HG03342 (cell line): ENCODE measurements around the gene GALNT5.
"Not testable (repeated sequence)": the region's sequence is repeated elsewhere in the genome, so short reads cannot be mapped to it uniquely, and the experiment has no call there.

Experiments
- ATAC-seq: cut with Tn5 transposase; IDR thresholded peaks from one replicate; pipeline ENCODE4 v1.9.1; 2021; ENCODE audit warnings: mild to moderate bottlenecking, moderate library complexity; ENCODE audit not compliant: unreplicated experiment

Gene GALNT5

DNA sequence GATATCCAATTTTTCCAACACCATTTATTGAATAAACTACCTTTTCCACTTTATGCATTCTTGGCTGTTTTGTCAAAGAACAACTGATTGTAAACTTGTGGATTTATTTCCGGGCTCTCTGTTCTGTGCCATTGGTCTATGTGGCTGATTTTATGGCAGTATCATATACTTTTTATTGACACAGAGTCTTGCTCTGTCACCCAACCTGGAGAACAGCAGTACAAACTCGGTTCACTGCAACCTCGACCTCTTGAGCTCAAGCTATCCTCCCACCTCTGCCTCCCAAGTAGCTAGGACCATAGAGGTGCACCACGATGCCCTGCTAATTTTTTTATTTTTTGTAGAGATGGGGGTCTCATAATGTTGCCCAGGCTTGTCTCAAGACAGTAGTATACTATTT, 6.7 kb upstream of the GALNT5 start:
- ATAC-seq = no peak

DNA sequence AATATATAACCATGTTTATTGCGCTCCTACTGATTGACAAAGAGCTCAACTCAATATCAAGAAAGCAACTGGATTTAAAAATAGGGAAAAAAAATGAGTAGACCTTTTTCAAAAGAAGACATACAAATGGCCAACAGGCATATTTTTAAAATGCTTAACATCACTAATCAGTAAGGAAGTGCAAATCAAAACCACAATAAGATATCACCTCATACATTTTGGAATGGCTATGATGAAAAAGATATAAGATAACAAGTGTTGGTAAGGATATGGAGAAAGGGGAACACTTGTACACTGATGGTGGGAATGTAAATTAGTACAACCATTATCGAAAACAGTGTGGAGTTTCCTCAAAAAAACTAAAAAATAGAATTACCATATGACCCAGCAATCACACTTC, 5.6 kb upstream of the GALNT5 start:
- no peak for ATAC-seq

DNA sequence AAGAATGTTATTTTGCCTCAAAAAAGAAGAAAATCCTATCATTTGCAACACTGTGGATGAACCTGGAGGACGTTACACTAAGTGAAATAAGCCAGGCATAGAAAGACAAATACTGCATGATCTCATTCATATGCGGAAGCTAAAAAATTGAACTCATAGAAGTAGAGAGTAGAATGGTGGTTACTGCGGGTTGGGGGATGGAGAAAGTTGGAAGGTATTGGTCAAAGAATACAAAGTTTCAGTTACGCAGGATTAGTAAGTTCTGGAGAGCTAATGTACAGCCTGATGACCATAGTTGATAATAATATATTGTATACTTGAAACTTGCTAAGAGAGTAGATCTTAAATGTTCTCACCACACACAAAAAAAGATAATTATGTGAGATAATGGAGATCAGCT, 5.0 kb upstream of the GALNT5 start:
- no peak for ATAC-seq

DNA sequence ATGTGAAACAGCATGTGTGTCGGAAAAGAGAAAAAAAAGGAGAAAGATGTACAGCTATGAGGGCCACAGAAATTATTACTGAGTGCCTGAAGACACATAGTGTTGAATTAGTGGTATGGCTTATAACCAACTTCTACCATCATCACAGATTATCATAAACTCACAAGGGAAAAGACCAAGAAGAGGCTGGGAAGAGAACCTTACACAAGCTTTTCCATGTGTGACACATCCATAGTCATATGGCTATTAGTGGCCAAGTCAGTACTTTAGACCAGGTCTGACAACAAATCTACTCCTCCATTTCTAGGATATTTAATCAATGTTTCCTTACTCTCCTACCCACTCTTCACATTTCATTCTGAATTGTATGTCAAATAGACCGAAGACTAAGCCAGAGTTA, 3.5 kb upstream of the GALNT5 start:
- no peak for ATAC-seq

DNA sequence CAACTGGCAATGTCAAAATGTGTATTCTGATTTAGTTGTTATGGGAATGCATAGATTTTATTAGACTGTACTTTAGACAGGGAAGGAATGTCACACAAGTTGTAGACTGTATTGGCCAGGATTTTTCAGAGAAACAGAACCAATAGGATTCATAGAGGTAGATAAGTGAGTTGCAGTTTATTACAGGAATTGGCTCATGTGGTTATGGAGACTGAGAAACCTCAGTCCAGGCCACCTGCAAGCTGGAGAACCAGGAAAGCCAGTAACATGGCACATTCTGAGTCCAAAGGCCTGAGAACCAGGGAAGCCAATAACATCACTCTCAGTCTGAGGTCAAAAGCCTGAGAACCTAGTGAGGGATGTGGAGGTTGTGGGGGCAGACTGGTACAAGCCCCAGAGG, 1.8 kb upstream of the GALNT5 start:
- no peak for ATAC-seq

DNA sequence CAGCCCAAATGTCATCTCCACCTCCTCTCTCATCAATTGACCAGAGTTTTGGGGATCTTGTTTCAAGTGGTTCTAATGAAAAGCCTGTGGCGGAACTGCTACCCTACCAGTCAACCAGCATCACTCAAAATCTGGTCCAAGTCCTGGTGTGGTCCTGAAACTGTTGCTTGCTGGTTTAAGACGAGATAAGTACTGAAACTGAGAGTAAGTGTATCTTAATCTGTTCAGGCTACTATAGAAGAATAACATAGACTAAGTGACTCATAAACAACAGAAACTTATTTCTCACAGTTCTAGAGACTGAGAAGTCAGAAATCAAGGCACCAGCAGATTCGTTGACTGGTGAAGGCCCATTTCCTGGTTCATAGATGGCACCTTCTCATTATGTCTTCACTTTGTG, 879 bp upstream of the GALNT5 start:
- ATAC-seq = peak; percentile 98

DNA sequence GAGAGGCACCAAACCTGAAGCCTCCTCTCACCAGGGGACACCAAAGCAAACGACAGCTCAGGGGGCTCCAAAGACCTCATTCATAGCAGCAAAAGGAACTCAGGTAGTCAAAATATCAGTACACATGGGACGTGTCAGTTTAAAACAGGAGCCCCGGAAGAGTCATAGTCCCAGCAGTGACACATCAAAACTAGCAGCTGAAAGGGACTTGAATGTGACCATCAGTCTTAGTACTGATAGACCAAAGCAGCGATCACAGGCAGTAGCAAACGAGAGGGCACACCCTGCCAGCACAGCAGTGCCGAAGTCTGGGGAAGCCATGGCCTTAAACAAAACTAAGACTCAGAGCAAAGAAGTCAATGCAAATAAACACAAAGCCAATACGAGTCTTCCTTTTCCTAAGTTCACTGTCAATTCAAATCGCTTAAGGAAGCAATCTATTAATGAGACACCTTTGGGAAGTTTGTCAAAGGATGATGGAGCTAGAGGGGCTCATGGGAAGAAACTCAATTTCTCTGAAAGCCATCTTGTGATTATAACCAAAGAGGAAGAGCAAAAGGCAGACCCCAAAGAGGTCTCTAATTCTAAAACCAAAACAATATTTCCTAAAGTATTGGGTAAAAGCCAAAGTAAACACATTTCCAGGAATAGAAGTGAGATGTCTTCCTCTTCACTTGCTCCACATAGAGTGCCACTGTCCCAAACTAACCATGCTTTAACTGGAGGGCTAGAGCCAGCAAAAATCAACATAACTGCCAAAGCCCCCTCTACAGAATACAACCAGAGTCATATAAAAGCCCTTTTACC, 1.2 kb downstream of the GALNT5 start:
- no peak for ATAC-seq

DNA sequence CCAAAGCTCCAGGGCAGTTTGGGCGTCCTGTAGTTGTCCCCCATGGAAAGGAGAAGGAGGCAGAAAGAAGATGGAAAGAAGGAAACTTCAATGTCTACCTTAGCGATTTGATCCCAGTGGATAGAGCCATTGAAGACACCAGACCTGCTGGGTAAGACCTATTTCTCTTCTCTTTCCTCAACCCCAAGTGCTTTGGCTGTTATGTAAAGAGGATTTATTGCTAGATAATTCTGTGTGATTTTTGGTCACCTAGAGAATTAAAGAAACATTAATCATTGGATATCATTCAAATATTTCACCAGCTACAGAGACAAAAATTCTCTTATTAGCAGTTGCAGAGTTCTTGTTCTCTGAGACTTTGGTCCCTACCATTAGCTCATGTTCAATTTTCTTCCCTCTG, 1.9 kb downstream of the GALNT5 start:
- ATAC-seq = no peak

DNA sequence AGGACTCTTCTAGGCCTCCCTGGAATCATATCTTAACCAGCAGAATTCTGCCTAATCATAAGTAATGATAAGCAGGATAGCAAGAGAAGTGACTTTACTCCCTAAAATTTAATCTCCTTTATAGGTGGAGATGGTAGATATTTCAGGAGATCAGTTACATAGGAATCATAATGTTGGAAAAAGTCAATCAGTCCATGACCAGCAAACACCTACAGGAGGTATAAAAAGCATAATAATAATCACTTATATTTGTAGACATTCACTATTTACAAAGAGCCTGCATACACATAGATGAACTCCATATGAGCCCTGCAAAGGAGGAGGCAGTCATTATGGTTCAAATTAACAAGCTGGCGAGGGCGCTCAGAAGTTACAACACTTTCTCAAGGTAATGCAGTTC, 2.5 kb downstream of the GALNT5 start:
- ATAC-seq = no peak

DNA sequence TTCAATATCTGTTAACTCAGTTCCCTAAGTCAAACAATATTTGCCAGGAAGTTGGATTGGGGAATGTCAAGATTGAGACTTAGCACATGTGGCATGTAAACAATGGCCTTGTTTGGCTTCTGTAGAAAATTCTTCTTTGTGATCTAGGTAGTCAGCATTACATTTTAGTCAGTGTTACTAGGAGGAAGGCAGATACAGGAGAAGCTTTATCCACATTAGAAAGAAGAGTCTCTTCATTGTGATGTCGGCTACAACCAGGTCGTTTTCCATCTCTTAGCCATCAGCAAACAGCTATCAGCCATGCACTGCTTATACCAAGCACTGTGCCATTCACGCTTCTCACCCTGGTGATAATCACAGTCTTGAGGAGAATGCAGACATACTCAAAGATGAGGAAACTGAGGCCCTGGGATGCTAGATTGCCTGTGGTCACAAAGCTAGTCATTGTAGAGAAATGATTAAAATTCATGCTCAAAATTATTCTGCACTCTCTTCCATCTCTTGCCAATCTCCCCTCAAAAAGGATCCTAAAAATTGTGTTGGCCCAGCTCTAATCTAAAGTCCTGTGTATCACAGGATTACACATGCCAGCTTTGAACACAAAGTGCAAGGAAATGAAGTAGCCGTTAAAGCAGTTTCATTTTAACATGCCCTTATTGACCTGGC, 3.2 kb downstream of the GALNT5 start:
- no peak for ATAC-seq

DNA sequence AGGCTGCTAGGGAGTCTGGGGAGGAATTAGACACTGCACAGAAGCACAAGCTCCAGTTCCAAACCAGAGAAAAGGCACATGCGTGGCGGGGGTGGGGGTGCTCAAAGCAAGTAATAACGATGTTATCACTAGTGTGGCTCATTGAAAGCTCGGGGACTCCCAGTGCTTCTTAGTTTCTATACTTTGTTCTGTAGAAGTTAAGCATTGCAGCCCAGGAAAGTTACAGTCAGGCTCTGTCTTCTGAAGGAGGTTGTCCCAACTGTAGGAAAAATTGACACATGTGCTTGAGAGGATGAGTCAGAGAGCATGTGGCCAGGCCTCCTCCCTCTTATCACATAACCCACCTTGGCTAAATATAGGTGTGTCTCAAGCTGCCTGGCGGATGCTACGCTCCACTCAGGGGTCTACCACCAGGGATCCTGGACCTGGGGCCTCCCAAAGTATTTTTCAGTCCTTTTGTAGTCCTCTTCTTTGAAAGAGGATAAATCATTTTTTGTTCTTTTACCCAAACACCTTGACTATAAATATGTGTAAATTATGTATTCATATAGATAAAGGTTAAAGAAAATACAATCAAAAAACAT, 3.8 kb downstream of the GALNT5 start:
- no peak for ATAC-seq

DNA sequence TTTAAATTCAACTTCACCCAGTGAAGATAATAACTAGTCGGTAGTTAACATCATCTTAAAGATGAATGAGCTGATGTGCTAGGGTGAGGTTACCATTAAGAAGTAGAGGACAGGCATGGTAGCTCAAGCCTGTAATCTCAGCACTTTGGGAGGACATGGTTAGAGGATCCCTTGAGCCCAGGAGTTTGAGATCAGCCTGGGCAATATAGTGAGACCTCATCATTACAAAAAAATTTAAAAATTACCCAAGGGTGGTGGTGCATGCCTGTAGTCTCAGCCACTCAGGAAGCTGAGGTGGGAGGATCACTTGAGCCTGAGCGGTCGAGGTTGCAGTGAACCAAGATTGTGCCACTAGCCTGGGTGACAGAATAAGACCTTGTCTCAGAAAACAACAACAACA, 4.7 kb downstream of the GALNT5 start:
- ATAC-seq = peak; percentile 37

DNA sequence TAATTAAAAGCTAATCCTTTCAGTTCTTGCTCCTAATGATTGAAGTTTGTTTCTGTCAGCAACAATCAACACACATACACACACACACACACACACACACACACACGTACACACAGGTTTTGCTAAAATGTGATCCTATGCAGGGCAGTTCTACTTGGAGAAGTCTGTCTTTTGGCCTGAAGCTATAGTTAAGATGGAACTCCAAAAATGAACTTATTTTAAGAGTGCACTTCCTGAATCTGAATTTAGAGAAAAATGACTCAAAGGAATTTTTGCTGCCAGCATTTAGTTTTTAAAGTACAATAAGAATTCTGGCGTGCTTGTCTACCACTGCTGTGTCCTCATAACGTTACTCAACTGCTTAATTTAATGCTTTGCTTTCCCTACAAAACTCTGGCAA, 6.6 kb downstream of the GALNT5 start:
- ATAC-seq = no peak

DNA sequence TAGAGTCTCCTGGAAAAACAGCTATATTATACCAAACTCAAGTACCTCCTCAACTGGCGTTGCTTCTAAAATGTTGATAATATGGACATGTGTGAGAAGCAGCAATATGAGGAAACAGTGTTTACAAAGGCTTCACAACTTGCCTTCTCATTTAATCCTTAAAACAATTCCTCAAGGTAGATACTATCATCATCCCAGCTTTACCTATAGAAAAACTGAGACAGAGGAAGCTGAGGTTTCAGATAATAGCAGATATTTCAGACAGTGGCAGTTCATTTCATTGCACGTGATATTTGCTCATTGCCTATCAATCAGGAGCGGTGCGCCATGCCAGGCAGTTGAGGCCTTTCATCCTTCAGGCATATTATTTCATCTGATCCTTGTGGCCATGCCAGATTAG, 8.3 kb downstream of the GALNT5 start:
- no peak for ATAC-seq

DNA sequence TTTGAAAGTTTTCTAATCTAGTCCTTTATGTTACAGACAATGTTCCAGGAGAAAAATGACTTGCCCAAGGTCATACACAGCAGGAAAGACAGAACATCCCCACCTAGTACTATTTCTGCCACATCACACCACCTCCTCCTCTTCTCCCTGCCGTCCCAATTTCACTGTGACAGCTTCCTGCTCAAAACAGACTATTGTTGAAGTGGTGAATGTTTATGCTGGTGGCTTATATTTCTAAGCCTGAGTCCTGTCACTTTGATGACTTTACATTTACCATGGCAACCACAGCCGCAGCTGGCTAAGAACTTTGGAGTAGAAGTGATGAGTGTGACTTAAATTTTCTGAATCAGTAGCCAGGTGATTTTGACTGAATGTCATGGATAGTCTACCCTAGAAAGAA, 10.0 kb downstream of the GALNT5 start:
- no peak for ATAC-seq

DNA sequence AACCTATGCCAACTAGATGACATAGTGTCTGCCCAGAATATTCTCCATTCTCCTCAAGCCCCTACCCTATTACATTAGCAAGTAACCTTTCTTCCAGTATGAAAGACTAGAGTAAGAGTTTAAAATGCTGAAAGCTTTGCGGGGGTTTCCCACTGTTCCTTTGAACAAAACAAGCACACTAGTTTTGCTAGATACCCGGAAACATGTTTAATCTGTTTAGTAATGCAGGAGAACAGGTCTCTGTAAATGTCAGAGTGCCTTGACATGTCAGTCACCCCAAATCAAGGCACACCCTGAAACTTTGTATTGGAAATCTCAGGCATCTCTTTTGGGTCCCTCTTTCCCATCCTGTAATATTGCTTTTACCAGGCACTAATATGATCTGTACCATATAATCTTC, 11.6 kb downstream of the GALNT5 start:
- ATAC-seq = no peak

DNA sequence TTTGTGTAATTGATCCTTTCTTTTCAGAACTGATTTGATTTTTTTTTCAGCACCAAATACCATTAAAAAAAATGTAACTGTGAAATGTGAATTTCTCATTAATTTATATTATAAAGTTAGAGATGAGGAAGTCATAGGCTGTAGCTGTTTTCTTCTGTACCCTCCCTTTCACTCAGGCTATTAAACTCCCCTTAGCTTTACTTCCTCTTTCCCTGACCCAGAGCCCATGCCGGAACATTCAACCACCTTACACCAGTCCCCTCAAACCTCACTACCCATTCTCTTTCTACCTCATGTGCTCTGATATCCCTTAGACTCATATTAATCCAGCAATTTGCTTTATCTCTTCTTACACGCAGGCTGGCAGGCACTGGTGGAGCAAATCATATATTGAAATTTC, 12.4 kb downstream of the GALNT5 start:
- no peak for ATAC-seq

DNA sequence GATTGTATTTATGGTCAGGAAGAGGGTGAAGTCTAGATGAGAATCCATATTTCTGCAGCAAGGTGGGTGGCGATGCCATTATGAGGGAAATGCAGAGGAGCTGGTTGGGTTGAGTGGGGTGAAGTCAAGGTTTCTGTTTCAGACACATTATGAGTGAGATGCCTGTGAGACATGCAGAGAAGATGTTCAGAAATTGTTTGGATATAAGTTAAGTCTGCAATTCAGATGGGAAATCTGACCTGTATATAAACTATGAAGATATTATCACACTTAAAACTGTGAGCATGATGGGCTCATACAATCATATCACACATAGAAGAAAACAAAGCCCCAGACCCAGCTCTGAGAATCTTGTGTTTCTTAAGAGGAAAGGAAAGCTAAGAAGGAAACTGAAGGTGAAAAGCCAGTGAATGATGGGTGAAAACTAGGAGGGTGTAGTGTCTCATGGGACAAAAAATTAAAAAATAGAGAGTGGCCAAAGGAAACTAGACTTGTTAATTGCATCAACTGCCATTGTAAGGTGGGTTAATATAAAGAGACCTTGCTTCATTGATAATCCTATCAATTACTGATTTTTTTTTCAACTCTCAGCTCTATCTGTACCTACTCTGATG, 14.2 kb downstream of the GALNT5 start:
- no peak for ATAC-seq

DNA sequence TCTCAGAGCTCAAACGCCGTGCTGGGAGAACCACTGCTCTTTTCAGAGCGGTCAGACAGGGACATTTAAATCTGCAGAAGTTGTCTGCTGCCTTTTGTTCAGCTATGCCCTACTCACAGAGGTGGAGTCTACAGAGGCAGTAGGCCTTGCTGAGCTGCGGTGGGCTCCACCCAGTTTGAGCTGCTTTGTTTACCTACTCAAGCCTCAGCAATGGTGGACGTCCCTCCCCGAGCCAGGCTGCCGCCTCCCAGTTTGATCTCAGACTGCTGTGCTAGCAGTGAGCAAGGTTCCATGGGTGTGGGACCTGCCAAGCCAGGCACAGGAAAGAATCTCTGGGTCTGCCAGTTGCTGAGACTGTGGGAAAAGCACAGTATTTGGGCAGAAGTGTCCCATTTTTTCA, 21.8 kb downstream of the GALNT5 start:
- ATAC-seq = not testable (repeated sequence)

DNA sequence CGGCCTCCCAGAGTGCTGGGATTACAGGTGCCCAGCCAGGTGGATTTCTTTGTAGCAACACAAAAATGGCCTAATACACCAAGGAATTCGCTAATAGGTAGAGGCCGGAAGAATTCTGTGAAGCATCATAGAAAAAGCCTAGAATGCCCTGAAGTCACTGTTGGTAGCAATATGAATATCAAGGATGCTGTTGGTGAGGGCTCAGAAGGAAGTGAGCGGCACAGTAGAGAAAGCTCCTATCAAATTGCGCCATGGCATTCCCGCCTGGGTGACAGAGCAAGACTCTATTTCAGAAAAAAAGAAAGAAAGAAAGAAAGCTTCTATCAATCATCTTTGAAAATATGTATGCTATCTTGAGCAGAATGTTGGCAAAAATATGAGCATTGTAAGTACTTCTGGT, 23.8 kb downstream of the GALNT5 start:
- ATAC-seq = no peak

DNA sequence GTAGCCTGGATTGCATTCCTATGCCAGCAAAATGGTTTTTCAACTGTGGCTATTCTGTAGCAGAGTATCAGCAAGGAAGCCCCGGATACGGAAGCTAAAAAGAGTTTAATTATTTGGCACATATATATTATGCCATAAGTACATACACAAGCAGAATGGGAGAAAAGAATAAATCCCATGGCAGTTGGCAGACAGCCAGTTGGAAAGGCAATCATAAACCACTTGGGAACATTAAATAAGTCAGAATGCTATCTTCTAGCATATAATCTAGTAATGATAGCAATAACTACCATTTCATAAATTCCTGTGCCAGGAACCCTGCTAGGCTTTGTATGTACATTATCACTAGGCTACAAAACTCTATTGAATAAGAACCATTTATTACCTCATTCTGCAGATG, 26.0 kb downstream of the GALNT5 start:
- ATAC-seq = no peak

DNA sequence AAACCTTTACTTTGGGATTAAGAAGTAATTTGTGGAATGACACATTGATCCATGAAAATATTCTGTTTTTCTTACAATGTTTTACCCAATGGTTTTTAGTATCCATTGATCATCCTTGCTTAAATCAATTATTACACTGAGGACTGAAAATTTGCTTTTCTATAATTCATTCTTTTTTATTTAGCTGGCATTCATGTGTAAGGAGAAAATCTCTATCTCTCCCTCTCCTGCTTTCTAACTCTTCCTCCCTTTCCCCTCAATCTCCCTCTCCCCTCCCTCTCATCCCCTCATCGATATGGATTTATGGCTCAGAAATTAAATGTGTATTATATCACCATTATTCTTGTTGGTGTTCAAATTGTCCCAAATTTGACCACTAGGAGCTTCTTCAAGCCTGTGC, 29.7 kb downstream of the GALNT5 start:
- no peak for ATAC-seq
